HG02884 (cell line): ENCODE data around the gene SLCO1B3.
"Not testable (repeated sequence)": the region's sequence is repeated elsewhere in the genome, so short reads cannot be mapped to it uniquely, and the experiment has no call there.

Experiments
- ATAC-seq: cut with Tn5 transposase; IDR thresholded peaks from one replicate; pipeline ENCODE4 v1.9.1; 2021; ENCODE audit warnings: mild to moderate bottlenecking, moderate library complexity; ENCODE audit not compliant: unreplicated experiment

The SLCO1B3 gene

GRCh38 chr12:20810487-20810886, at the start of gene SLCO1B3:
Gene SLCO1B3 (plus strand): TSS chr12:20810705. CDS start chr12:20815739, 5,034 bp downstream.
- ATAC-seq: no peak

- ATAC-seq: no peak
Observed at GRCh38 chr12:20777420-20777819, 33.1 kb upstream of the SLCO1B3 start.

DNA sequence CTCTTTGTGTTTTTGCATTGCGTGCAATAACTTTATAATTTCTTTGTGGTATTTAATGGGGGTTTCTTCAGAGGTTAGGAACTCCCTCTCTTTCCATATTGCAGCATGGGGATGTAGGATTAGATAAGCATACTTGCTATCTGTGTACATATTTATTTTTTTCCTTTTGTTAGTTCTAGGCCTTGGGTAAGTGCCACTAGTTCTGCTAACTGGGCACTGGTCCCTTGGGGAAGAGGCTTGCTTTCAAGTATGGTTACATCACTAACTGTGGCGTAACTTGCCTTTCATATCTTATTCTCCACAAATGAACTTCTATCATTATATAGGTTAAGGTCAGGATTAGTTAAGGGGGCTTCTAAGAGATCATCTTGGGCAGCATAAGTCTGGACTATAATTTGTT, 31.5 kb upstream of the SLCO1B3 start:
- ATAC-seq: no peak

GRCh38 chr12:20779971-20780370, 30.5 kb upstream of the SLCO1B3 start:
- ATAC-seq: not testable (repeated sequence)

DNA sequence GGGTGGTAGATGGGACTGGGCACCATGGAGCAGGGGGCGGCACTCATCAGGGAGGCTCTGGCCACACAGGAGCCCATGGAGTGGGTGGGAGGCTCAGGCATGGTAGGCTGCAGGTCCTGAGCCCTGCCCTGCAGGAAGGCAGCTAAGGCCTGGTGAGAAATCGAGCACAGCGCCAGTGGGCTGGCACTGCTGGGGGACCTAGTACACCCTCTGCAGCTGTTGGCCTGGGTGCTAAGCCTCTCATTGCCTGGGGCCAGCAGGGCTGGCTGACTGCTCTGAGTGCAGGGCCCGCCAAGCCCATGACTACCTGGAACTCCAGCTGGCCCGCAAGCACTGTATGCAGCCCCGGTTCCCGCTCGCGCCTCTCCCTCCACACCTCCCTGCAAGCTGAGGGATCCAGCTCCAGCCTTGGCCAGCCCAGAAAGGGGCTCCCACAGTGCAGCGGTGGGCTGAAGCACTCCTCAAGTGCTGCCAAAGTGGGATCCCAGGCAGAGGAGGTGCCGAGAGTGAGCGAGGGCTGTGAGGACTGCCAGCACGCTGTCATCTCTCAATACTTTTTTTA, 26.6 kb upstream of the SLCO1B3 start:
- ATAC-seq: not testable (repeated sequence)

- ATAC-seq: no peak
Observed at GRCh38 chr12:20792971-20793370, 17.5 kb upstream of the SLCO1B3 start.

GRCh38 chr12:20798554-20798953, 12.0 kb upstream of the SLCO1B3 start:
- no peak for ATAC-seq

- no peak for ATAC-seq
Observed at GRCh38 chr12:20800160-20800559, 10.3 kb upstream of the SLCO1B3 start.

- no peak for ATAC-seq
Observed at GRCh38 chr12:20801035-20801434, 9.5 kb upstream of the SLCO1B3 start.

- ATAC-seq: no peak
Observed at GRCh38 chr12:20805921-20806320, 4.6 kb upstream of the SLCO1B3 start.

GRCh38 chr12:20807192-20808080, 3.1 kb upstream of the SLCO1B3 start:
- no peak for ATAC-seq

DNA sequence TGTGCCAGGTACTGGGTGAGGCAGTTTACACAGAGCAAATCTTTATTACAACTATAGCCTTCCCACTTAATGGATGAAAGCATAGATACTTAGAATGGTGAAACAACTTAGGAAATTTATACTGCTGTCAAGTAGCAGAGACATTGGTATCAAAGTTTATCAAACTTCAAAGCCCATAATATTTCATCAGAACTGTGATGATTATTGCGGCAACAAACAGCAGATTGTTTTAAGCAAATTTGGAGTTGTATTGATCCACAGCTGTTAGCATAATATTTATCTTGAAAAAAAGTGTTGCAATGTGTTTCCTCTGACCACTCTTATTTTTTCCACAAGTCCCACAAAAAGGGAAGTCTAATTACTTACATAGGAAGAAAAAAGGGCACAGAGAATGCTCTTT, 2.0 kb upstream of the SLCO1B3 start:
- ATAC-seq: no peak

DNA sequence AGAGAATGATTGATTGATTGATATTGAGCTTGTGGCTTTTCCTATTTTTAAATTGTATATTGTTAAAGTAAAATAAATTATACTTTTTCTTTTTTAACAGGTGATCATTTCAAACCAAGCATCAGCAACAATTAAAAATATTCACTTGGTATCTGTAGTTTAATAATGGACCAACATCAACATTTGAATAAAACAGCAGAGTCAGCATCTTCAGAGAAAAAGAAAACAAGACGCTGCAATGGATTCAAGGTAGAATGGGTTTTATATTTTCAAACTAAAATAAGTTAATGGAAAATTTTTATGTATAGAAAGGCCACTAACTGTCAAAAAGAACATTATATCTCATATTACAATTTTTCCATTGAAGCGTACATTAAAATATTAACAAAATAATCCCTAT, 5.1 kb downstream of the SLCO1B3 start:
- no peak for ATAC-seq

GRCh38 chr12:20822415-20822814, 11.9 kb downstream of the SLCO1B3 start:
- no peak for ATAC-seq

DNA sequence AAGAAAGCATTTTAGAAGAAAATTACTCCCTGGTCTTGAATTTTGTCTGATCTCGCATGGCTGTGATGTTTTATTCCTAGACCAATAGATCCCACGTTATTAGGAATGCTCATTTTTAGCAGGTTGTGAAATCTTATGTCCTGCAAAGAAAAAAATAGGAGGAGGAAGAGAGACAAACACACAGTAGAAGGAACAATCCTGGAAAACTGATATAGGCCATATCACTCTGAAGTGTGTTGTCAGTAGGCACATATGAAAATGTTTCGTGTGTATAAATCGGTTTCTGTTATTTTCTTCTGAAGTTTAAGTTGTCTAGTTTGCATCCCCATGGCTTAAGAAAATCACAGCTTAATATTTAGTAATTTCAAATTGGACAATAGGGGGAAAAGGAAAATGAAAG, 12.4 kb downstream of the SLCO1B3 start:
- ATAC-seq: no peak

DNA sequence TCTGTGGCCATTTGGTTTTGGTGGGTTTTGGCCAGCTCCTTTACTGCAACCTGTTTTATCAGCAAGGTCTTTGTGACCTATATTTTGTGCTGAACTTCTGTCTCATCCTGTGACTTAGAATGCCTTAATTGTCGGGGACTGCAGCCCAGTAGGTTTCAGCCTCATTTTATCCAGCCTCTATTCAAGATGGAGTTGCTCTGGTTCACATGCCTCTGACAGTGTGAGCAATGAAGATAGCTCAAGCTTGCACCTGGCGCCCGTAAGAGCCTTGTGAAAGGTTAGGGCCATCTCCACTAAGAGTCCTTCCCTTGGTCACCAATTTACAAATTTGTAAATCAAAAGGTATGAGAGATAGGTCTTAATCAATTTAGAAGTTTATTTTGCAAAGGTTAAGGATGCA, 19.4 kb downstream of the SLCO1B3 start:
- no peak for ATAC-seq

GRCh38 chr12:20830456-20830855, 20.0 kb downstream of the SLCO1B3 start:
- ATAC-seq: no peak

DNA sequence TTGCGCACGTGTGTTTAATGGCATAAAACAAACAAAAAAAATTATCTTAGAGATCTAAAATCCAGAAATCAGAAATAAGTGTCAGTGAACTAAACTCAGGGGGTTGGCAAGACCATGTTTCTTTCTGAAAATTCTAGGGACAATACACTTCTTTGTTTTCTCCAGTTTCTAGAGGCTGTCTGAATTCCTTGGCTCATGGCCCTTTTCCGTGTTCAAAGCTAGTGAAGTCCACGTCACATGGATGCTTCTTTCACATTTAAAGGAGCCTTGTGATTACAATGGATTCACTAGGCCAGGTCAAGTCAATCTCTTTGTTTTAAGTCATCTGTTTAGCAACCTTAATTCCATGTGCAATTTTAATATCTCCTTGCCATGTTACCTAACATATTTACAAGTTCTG, 22.4 kb downstream of the SLCO1B3 start:
- ATAC-seq: no peak

DNA sequence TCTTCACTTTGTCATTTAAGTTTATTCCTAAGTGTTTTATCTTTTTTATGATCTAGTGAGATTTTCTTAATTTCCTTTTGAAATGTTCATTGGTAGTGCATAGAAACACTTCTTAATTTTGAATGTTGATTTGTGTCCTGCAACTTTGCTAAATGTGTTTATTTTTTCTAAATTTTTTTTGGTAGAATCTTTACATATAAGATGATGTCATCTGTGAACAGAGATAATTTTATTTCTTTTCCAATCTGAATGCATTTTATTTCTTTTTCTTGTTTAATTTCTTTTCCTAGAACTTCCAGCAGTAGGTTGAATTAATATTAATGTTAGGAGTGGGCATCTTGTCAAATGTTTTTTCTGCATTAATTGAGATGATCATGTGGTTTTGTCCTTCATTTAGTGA, 42.1 kb downstream of the SLCO1B3 start:
- no peak for ATAC-seq

GRCh38 chr12:20863056-20863455, 52.6 kb downstream of the SLCO1B3 start:
- no peak for ATAC-seq

DNA sequence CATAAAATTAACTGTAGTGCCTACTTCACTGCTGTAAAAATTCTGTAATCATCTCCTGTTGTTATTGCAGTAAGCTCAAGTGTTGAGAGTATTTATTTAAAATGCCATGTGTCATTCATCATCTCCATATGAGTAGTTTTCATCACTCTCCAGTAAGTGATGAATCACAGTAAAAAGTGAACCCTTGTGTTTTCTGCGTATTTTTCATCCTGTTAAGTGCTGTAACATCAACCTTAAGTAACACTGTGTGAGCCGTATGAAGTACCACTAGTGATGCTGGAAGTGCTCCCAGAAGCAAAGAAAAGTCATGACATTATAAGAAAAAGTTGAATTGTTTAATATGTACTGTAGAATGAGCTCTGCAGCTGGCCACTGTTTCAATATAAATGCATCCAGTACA, 55.4 kb downstream of the SLCO1B3 start:
- ATAC-seq: no peak

DNA sequence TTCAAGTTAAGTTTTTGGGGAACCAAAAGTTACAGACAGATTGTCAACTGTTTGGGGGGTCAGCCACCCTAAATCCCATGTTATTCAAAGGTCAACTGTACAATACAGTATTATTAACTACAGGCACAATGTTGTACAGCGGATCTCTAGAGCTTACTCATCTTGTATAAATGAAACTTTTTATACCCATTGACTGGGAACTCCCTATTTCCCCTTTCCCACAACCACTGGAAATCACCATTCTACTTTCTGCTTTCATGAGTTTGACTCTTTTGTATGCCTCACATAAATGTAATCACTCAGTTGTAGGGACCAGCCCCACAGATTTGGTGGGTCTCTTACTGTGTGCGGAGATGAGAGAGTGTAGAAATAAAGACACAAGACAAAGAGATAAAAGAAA, 57.8 kb downstream of the SLCO1B3 start:
- no peak for ATAC-seq
